Small intestine (tissue), 7 donors: ENCODE data around the gene XPO1. TPM values are rescaled to one million over a fixed set of nuclear protein-coding genes. Genes with fewer than 3 reads are reported as not detected.

Source experiments
- DNase-seq, 2 donors: peaks; one replicate each; pipeline versions ENCODE4 v3.0.0 to v3.0.0-alpha.2; 2013
- FAIRE-seq: peaks from 2 replicates; lab custom pipeline; 2012; peaks lifted over from hg19 to GRCh38; lab: Jason Lieb, UNC
- H3K27ac ChIP-seq, 3 donors: one replicate each; pipeline ENCODE4 v1.5.1; 2013; ENCODE audit warnings: low read length in 2 of 3, mild to moderate bottlenecking in 2 of 3, control low read depth in 1 of 3, inconsistent platforms in 1 of 3, low read depth in 1 of 3, moderate library complexity in 1 of 3
- H3K27me3 ChIP-seq, 3 donors: one replicate each; pipeline ENCODE4 v1.6.1; 2013; ENCODE audit warnings: low read length in 3 of 3, inconsistent platforms in 1 of 3; ENCODE audit not compliant: control insufficient read depth in 3 of 3, insufficient read depth in 3 of 3
- H3K36me3 ChIP-seq, 3 donors: one replicate each; pipeline ENCODE4 v1.6.1; 2013; ENCODE audit warnings: low read length in 3 of 3, inconsistent platforms in 1 of 3, low read depth in 1 of 3, mild to moderate bottlenecking in 1 of 3, moderate library complexity in 1 of 3; ENCODE audit not compliant: control insufficient read depth in 3 of 3, insufficient read depth in 2 of 3
- H3K4me1 ChIP-seq, 3 donors: one replicate each; pipeline ENCODE4 v1.6.1; 2013; ENCODE audit warnings: low read length in 2 of 3, inconsistent platforms in 1 of 3, low read depth in 1 of 3, mild to moderate bottlenecking in 1 of 3, moderate library complexity in 1 of 3; ENCODE audit not compliant: control insufficient read depth in 3 of 3, insufficient read depth in 2 of 3
- H3K4me3 ChIP-seq, 3 donors: one replicate each; pipeline ENCODE4 v1.5.1; 2013; ENCODE audit warnings: low read length in 3 of 3, control low read depth in 1 of 3, inconsistent platforms in 1 of 3, low read depth in 1 of 3, mild to moderate bottlenecking in 1 of 3, moderate library complexity in 1 of 3
- H3K9me3 ChIP-seq, 2 donors: one replicate each; pipeline ENCODE4 v1.6.1; 2013; ENCODE audit warnings: low read depth in 1 of 2, low read length in 1 of 2; ENCODE audit not compliant: control insufficient read depth in 2 of 2, insufficient read depth in 1 of 2
- WGBS, 3 donors: extraction: QIAGEN DNeasy Blood & Tissue Kit; methylation state at CpG; one replicate each; pipeline ENCODE4 v1.1.7; 2013; 5-methylcytosine and 5-hydroxymethylcytosine counted together
- polyA plus RNA-seq, 4 donors: library from polyadenylated mRNA; stranded (reverse) in 3 of 4; unstranded in 1 of 4; fragments of 200-250 nt in 3 of 4; fragments of 120-200 nt in 1 of 4; gene quantifications; one replicate each; pipeline versions ENCODE4 v1.2.1 to v1.2.3, GENCODE V29; 2013
- donor health status: healthy with polysubstance abuse.
- donor health status: control.
- donor health status: control.
- donor health status: Bipolar disorder and iron deficiency.
- donor health status: healthy.

Gene XPO1
- polyA plus RNA-seq, 4 donors: 15.9 to 141 (median 39.2) TPM

DNA sequence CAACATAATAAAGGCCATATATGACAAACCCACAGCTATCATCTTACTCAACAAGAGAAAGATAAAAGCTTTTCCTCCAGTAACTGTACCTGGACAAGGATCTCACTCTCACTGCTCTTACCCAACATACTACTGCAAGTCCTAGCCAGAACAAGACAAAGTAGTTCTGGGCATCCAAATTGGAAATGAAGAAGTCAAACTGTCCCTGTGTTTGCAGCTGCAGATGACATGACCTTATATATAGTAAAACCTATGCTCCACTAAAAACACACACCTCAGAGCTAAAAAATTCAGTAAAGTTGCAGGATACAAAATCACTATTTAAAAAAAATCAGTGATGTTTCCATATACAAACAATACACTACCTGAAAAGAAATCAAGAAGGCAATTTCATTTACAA, 99.5 kb downstream of the XPO1 start:
- H3K4me3 ChIP-seq: no peak overlapping the region
- DNase-seq: no peak
- no peak overlapping the region for H3K27ac ChIP-seq
- peaks cover 11 to 19% (median 12%) of the 10 kb centered on the region in 3 donors for H3K4me1 ChIP-seq
- H3K27me3 ChIP-seq: no peaks in the 10 kb centered on the region
- no peaks in the 10 kb centered on the region for H3K9me3 ChIP-seq
- FAIRE-seq: no peak
- H3K36me3 ChIP-seq: peaks cover 0 to 24% (median 0%) of the 10 kb centered on the region in 3 donors

- H3K9me3 ChIP-seq: no peaks in the 10 kb centered on the region
- DNase-seq: no peak
- no peak overlapping the region for H3K27ac ChIP-seq
- H3K36me3 ChIP-seq: peaks cover 0 to 24% (median 0%) of the 10 kb centered on the region in 3 donors
- FAIRE-seq: no peak
- no peaks in the 10 kb centered on the region for H3K27me3 ChIP-seq
- H3K4me3 ChIP-seq: no peak overlapping the region
- peaks cover 15 to 31% (median 15%) of the 10 kb centered on the region in 3 donors for H3K4me1 ChIP-seq
- WGBS, 3 donors: 45 to 79% (median 53%) methylated on average over 4 of the region's 4 CpGs
These were observed 101.0 kb downstream of the XPO1 start for GRCh38 chr2:61437170-61437569.

GRCh38 chr2:61436092-61436491, 102.1 kb downstream of the XPO1 start:
- WGBS, 3 donors: 10 to 40% (median 34%) methylated on average over 2 of the region's 2 CpGs
- H3K4me3 ChIP-seq: peak overlapping the region in 1 of 3 donors; percentile 11
- peaks cover 14 to 33% (median 15%) of the 10 kb centered on the region in 3 donors for H3K4me1 ChIP-seq
- no peaks in the 10 kb centered on the region for H3K9me3 ChIP-seq
- DNase-seq (peak; percentile 38 to 68), FAIRE-seq (no peak)
- H3K27ac ChIP-seq: peak overlapping the region in 1 of 3 donors; percentile 53
- H3K27me3 ChIP-seq: no peaks in the 10 kb centered on the region
- peaks cover 0 to 27% (median 0%) of the 10 kb centered on the region in 3 donors for H3K36me3 ChIP-seq

- Histone ChIP-seq H3K36me3 (peaks cover 0 to 25% (median 0%) of the 10 kb centered on the region in 3 donors), H3K4me3 (no peak overlapping the region), H3K9me3 (no peaks in the 10 kb centered on the region), H3K4me1 (peaks cover 14 to 33% (median 15%) of the 10 kb centered on the region in 3 donors), H3K27ac (no peak overlapping the region), H3K27me3 (no peaks in the 10 kb centered on the region)
- no peak for FAIRE-seq
- 82 to 85% (median 83%) methylated on average over 1 of the region's 1 CpG for WGBS, 3 donors
- no peak for DNase-seq
These were observed 102.9 kb downstream of the XPO1 start for GRCh38 chr2:61435291-61435690.

- Histone ChIP-seq H3K36me3 (peaks cover 0 to 15% (median 0%) of the 10 kb centered on the region in 3 donors), H3K27ac (peak overlapping the region in 2 of 3 donors; percentile 8 to 26), H3K4me3 (no peak overlapping the region), H3K4me1 (peaks cover 14 to 33% (median 15%) of the 10 kb centered on the region in 3 donors), H3K9me3 (no peaks in the 10 kb centered on the region), H3K27me3 (no peaks in the 10 kb centered on the region)
- FAIRE-seq (no peak), DNase-seq (no peak)
These were observed 103.8 kb downstream of the XPO1 start for GRCh38 chr2:61434314-61434713.

DNA sequence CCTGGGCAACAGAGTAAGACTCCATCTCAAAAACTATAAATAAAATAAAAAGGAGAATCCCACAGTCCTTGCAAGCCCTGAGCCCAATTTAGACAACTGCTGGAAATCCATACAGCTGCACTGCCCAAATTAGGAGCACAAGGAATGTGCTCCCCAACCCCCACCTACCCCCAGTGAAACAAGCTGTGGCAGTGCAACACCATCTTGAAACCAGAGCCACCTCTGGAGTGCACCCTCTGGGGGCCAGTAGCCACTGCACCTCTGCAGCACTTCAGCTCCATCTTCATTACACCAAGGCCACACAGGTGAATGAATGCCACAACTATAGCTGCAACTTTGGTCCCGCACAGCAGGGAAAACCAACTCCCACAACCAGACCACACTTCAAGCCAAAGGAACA, 104.5 kb downstream of the XPO1 start:
- FAIRE-seq: no peak
- WGBS, 3 donors: 92 to 93% (median 92%) methylated on average over 1 of the region's 1 CpG

DNA sequence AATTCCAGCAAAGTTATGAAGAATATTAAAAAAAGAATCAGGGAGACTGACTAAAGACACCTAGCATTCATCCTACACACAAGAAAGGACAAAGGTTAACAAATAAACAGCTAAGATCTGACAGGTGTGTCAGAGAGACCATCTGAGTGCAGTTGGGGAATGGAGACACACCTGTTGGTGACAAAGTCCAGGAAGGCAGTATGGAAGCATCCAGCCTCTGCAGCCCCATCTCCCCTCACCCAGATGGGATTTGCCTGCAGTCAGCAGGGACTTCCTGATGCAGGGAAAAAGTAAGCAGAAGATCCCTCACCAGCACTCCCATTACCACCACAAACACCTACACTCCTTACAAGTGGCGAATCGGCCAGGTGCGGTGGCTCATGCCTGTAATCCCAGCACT, 105.2 kb downstream of the XPO1 start:
- FAIRE-seq (no peak), DNase-seq (peak; percentile 83 to 89)
- H3K4me1 ChIP-seq: peaks cover 13 to 33% (median 14%) of the 10 kb centered on the region in 3 donors
- H3K9me3 ChIP-seq: no peaks in the 10 kb centered on the region
- no peak overlapping the region for H3K4me3 ChIP-seq
- 15 to 63% (median 27%) methylated on average over 3 of the region's 3 CpGs for WGBS, 3 donors
- peaks cover 0 to 11% (median 0%) of the 10 kb centered on the region in 3 donors for H3K36me3 ChIP-seq
- peak overlapping the region; percentile 14 to 73 (median 37) for H3K27ac ChIP-seq
- H3K27me3 ChIP-seq: no peaks in the 10 kb centered on the region

More for the DNA sequence above, 104.5 kb downstream of the XPO1 start:
- Histone ChIP-seq H3K27me3 (no peaks in the 10 kb centered on the region), H3K27ac (peak overlapping the region in 2 of 3 donors; percentile 14 to 37), H3K36me3 (peaks cover 0 to 11% (median 0%) of the 10 kb centered on the region in 3 donors), H3K9me3 (no peaks in the 10 kb centered on the region), H3K4me3 (no peak overlapping the region), H3K4me1 (peaks cover 13 to 33% (median 14%) of the 10 kb centered on the region in 3 donors)
- DNase-seq: no peak

DNA sequence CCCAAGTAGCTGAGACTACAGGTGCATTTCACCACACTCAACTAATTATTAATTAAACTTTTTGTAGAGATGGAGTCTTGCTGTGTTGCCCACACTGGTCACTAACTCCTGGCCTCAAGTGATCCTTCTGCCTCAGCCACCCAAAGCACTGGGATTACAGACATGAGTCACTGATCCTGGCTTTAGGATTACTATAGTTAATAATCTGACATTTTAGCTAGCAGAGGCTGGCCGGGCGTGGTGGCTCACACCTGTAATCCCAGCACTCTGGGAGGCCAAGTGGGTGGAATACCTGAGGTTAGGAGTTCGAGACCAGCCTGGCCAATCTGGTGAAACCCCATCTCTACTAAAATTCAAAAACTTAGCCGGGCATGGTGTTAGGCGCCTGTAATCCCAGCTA, 106.8 kb downstream of the XPO1 start:
- Histone ChIP-seq H3K4me3 (no peak overlapping the region), H3K27me3 (no peaks in the 10 kb centered on the region), H3K9me3 (no peaks in the 10 kb centered on the region), H3K36me3 (peaks cover 0 to 14% (median 0%) of the 10 kb centered on the region in 3 donors), H3K4me1 (peaks cover 13 to 33% (median 13%) of the 10 kb centered on the region in 3 donors), H3K27ac (no peak overlapping the region)
- DNase-seq (peak in 1 of 2 donors; percentile 46), FAIRE-seq (no peak)
- 85 to 97% (median 97%) methylated on average over 5 of the region's 5 CpGs for WGBS, 3 donors
